ENCODE results near the gene TUT4.

DNA sequence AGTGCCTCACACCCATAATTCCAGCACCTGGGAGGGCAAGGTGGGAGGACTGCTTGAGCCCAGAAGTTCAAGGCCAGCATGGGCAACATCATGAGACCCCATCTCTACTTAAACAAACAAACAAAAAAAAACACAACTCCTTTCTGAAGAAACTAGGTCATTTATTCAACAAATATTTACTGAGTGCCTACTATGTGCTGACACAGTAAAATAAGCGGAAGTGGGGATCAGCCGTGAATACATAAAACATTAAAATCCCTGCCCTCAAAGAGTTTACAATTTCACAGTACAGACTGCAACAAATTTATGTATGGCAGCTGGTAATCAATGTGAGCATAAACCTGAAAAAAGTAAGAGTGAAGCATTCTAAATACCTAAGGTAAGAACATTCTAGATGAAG is 65.3 kb downstream of the TUT4 start:
- TF ChIP-seq, protein P1, sequence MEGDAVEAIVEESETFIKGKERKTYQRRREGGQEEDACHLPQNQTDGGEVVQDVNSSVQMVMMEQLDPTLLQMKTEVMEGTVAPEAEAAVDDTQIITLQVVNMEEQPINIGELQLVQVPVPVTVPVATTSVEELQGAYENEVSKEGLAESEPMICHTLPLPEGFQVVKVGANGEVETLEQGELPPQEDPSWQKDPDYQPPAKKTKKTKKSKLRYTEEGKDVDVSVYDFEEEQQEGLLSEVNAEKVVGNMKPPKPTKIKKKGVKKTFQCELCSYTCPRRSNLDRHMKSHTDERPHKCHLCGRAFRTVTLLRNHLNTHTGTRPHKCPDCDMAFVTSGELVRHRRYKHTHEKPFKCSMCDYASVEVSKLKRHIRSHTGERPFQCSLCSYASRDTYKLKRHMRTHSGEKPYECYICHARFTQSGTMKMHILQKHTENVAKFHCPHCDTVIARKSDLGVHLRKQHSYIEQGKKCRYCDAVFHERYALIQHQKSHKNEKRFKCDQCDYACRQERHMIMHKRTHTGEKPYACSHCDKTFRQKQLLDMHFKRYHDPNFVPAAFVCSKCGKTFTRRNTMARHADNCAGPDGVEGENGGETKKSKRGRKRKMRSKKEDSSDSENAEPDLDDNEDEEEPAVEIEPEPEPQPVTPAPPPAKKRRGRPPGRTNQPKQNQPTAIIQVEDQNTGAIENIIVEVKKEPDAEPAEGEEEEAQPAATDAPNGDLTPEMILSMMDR (IDR thresholded peaks at IDR 0.05): no peak
- TF ChIP-seq POLR2A (IDR thresholded peaks at IDR 0.05): no peak

All from ovary (tissue), 3 donors.